GM10847 (cell line): ENCODE data around the gene HBD.

Source experiments
- POLR2A ChIP-seq: IDR thresholded peaks from 2 replicates; pipeline ENCODE4 v1.6.1; 2011; ENCODE audit not compliant: insufficient read length; ENCODE audit errors: extremely low read depth

The HBD gene

DNA sequence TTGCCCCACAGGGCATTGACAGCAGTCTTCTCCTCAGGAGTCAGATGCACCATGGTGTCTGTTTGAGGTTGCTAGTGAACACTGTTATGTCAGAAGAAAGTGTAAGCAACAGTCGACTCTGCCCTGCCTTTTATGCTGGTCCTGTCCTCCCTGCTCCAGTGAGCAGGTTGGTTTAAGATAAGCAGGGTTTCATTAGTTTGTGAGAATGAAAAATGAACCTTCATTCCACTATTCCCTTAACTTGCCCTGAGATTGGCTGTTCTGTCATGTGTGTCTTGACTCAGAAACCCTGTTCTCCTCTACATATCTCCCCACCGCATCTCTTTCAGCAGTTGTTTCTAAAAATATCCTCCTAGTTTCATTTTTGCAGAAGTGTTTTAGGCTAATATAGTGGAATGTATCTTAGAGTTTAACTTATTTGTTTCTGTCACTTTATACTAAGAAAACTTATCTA lies at the start of gene HBD:
TSS of gene HBD (minus strand) at position 103 of the 454 bp plus-strand sequence. CDS start at position 53, 50 bp downstream.
- TF ChIP-seq POLR2A: no peak

DNA sequence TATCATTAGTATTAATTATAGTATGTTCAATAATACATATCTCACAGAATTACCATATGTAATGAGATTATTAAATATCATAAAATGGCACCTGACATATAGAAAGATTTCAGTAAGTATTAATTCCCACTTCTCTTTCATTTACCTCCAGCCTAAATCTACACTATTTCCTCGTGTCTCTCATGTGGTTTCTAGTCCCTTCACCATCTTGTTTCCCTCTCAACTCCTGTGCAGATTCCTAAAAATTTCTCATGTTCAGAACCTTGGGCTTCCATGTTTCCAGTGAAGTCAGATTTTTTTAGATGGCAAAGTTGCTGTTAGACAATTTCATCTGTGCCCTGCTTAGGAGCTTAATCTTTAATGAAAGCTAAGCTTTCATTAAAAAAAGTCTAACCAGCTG lies 49.6 kb upstream of the HBD start:
- TF ChIP-seq POLR2A: no peak

DNA sequence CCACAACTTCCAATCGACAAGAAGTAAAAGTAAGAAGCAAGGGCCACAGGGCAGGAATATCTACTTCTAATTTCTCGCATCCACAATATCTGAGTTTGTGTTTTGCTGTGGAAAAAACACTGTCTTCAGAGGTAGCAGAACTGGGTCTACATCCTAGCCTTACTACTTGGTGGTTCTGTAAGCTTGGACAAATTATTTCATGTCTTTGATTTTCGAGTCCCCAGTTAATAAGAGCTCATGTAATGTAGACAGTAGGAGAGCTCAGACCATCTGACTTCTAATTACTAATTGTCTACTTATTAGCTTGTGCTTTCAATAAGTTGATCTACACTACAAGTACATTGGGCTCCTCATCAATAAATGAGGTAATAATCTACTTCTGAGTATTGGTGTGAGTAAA lies 48.8 kb upstream of the HBD start:
- no peak for TF ChIP-seq POLR2A

DNA sequence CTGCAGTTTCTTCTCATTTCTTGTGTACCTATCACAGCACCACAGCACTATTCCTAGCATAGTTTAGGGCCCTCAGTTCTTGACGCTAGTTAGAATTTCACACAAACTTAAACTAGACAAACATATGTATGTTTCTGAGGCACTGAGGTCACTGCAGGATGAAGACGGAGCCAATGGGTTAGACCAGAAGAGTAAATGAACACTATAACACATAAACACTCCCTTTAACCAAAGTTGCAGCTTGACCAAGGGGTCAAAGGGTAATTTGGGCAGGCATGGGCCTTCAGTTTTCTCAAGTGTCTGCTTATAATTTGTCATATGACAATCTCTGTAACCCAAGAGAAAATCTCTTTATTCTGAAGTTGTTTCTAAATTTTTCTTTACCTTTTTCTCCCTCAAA lies 48.3 kb upstream of the HBD start:
- no peak for TF ChIP-seq POLR2A

DNA sequence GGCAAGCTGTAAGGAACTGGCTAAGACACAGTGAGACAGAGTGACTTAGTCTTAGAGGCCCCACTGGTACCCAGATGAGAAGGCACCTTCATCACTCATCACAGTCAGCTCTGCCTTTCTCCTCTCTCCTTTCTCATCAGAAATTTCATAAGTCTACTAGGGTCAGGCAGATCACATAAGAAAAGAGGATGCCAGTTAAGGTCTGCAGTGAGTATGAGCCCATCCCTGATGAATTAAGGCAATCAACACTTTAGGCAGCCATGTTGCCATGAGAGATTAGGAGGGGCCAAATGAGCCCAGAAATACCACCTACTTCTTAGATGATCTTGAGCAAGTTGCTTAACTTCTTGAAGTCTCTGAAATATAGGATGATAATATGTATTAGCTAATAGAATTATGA lies 47.3 kb upstream of the HBD start:
- no peak for TF ChIP-seq POLR2A

DNA sequence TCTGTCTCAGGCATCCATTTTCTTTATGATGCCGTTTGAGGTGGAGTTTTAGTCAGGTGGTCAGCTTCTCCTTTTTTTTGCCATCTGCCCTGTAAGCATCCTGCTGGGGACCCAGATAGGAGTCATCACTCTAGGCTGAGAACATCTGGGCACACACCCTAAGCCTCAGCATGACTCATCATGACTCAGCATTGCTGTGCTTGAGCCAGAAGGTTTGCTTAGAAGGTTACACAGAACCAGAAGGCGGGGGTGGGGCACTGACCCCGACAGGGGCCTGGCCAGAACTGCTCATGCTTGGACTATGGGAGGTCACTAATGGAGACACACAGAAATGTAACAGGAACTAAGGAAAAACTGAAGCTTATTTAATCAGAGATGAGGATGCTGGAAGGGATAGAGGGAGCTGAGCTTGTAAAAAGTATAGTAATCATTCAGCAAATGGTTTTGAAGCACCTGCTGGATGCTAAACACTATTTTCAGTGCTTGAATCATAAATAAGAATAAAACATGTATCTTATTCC lies 46.4 kb upstream of the HBD start:
- TF ChIP-seq POLR2A: no peak

DNA sequence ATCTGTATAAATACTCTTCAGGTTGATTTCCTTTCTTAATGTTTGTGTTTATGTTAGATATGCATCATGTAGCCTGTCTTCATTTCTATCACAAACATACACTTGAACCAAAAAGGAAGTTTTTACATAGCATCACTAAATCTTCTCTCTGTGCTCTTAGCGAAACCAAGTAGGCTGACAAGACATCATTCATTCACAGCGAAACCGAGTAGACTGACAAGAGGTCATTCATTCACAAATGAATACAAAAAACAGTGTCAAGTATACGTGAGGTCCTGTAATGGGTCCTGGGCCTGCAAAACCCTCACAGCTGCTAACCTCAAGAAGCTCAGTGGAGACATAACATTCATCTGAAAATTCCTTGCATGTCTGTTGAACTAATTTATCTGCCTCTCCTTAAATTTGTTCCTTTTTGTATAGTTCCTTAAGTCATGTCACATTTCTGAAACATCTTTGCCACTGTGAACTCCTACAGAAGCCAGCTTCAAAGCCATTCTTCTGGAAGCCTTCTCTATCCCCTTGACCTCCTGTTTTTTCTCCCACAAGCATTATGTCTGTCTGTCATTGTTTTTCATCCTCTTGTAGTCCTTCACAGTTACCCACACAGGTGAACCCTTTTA lies 45.3 kb upstream of the HBD start:
- no peak for TF ChIP-seq POLR2A

DNA sequence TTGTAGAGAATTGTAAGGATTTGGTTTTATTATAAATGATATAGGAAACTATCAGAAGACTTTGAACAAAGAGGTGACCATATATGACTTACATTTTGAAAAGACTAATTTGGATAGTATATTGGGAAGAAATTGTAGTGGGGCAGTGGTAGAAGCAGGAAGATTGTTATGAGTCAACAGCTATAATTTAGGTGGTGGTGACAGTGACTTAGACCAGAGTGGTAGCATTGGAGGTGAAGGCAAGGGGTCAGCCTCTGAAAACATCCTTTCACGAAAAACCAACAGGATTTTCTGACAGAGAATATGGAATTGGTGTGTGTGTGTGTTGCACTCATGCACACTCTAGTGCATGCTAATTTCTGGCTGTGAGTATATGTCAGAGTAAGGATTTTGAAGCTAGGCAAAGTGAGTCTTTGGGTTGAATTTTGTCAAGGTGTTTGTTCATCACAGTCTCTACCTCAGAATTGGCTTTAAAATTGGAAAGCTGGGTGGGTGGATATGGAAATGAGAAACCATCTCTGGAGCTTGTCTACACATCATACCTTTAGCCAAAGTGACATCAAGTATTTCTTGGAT lies 43.6 kb upstream of the HBD start:
- TF ChIP-seq POLR2A: no peak

DNA sequence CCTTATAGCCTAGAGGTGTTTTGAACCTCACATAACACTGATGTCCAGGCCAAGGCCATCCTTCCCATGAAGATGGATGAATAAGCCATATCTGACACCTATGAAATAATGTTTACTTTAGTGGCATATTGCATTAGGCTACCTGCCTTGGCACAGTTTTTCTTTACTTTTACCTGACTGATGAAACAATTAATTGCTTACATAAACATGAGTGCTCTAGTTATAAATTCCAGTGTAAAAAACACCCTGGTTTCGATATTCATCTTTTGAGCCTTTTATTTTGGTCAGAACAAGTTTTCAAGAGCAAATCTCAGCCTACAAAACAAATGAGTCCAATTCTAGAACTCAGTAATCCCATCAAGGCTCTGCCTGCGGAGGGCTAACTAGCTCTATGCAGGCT lies 42.4 kb upstream of the HBD start:
- no peak for TF ChIP-seq POLR2A

DNA sequence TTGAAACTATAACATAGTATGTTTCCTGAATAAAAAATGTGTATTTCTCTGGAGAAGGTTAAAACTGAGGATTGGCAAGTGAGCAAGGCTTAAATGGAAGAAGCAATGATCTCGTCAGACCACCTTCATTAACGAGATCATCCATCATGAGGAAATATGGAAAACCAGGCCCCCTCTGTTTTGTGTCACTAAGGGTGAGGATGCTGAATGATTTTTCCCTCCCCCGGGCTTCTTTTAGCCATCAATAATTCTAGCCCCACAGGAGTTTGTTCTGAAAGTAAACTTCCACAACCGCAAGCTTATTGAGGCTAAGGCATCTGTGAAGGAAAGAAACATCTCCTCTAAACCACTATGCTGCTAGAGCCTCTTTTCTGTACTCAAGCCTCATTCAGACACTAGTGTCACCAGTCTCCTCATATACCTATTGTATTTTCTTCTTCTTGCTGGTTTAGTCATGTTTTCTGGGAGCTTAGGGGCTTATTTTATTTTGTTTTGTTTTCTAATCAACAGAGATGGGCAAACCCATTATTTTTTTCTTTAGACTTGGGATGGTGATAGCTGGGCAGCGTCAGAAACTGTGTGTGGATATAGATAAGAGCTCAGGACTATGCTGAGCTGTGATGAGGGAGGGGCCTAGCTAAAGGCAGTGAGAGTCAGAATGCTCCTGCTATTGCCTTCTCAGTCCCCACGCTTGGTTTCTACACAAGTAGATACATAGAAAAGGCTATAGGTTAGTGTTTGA lies 41.3 kb upstream of the HBD start:
- TF ChIP-seq POLR2A: no peak

DNA sequence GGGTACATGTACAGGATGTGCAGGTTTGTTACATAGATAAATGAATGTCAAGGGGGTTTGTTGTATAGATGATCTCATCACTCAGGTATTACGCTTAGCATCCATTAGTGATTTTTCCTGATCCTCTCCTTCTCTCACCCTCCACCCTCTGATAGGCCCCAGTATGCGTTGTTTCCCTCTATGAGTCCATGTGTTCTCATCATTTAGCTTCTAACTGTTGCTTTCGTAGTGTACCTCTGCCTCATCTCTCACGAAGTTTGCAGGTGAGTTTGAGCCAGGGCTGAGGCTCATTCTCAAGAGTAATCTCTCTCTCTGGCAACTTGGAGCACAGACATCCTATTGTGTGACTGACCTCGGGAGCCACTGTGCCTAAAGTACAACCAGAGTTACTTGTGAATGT lies 40.1 kb upstream of the HBD start:
- no peak for TF ChIP-seq POLR2A

DNA sequence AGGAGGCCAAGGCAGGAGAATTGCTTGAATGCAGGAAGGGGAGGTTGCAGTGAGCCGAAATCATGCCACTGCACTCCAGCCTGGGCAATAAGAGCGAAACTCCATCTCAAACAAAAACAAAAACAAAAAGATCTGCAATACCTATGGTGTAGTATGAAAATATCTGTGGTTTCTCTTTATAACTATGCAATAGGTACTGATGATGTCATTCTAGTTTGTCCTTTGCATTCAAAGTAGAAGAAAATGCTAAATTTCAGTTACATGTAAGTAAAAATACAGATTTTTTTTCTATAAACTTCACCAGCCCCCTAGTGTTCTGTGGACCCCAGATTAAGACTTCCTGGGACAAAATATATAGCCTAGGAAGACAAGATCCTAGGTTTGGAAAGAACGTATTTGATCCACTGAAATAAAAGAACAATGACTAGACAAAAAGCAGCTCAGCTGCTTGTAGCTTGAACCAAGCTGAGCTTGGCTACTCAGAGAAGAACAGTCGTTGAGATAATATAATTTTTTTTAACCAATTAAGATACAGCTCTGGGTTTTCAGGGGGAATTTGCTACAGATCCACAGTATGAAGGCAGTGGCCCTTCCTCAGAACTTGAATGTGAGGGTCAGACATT lies 38.2 kb upstream of the HBD start:
- no peak for TF ChIP-seq POLR2A

DNA sequence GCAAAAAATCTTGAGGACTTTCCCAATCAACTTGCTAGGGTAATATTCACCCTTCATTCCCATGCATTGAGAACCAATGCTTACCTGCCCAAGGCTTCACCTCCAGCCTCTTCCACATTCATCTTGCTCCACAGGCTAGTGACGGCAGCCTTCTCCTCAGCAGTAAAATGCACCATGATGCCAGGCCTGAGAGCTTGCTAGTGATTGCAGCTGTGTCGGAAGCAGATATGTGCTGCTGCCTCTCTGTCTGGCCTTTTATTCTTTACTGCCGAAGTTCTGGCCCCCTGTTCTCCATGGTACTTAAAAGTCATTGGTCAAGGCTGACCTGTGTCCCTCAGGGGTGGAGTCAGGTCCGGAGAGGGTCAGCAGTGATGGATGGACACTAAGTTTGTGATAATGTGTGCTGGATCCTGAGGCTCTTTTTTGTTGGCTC lies 35.4 kb upstream of the HBD start, which contains the start of gene HBE1:
TSS of gene HBE1 (minus strand) at position 231 of the 433 bp plus-strand sequence. CDS start at position 176, 55 bp downstream.
- TF ChIP-seq POLR2A: no peak

DNA sequence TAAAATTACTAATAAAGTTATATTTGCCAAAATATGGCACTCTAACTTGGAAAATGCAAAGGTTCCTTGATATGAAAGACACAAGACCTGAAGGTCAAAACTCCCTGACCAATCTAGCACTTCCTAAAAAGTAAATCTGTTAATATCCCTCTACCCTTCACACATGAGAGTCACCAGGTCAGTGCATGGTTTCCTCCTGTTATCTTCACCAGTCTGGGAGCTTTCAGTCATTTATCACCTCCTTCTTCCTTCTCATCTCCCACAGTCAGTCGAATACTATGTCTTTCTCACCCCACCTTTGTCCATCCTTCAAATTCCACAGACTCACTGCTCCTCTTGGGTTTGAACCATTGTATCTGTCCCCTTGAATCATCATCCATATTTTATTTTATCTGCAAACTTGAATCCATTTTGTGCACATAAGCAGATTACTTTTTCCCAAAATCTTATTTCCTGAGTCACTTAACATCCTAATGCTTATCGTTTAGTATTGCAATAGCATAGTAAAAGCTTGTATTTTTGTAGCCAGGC lies 32.8 kb upstream of the HBD start:
- TF ChIP-seq POLR2A: no peak

DNA sequence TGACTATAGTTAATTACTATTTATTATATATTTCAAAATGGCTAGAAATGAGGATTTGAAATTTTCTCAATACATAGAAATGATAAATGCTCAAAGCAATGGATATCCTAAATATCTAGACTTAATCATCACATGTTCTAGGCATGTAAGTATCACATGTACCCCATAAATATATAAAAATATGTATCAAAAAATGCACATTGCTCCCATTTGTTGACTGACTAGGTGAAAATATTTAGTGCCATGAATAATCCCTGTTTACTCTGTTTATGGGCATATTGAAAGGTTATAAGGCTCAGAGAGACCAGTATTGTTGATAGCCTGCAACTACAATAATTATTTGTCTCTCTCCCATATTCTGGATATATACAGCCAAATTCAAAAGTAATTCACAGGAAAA lies 32.3 kb upstream of the HBD start:
- TF ChIP-seq POLR2A: no peak

DNA sequence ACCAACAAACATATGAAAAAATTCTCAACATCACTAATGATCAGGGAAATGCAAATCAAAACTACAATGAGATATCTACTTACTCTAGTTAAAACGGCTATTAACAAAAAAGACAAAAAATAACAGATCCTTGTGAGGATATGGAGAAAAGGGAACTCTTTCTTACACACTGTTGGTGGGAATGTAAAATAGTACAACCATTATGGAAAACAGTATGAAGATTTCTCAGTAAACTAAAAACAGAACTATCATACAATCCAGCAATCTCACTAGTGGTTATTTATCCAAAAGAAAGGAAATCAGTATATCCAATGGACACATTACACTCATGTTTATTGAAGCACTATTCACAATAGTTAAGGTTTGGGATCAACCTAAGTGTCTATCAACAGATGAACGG lies 31.5 kb upstream of the HBD start:
- no peak for TF ChIP-seq POLR2A
